Measurements from ENCODE around the gene SLC22A4. TPM values are rescaled to one million over a fixed set of nuclear protein-coding genes. Genes with fewer than 3 reads are reported as not detected.

The SLC22A4 gene
- total RNA-seq (1.4 and 2.5 TPM in 2 replicates), polyA plus RNA-seq (3.3 and 4.9 TPM in 2 replicates)

GRCh38 chr5:132293992-132294727, at the start of gene SLC22A4:
SLC22A4 (plus strand) TSS chr5:132294394; CDS start chr5:132294617, 223 bp downstream.
- peak; percentile 95 for DNase-seq (ENCODE audit: low spot score)
- Histone ChIP-seq H4K20me1 (ENCODE audit: insufficient read depth, poor library complexity, severe bottlenecking) (no peaks in the 10 kb centered on the region), H3K79me2 (peaks cover 9% of the 10 kb centered on the region), H3K9me3 (ENCODE audit: low read depth) (no peaks in the 10 kb centered on the region), H3K4me1 (ENCODE audit: insufficient read depth) (peaks cover 9% of the 10 kb centered on the region), H3K4me2 (peak within 1 kb of the TSS; percentile 94), H2AFZ (peak within 1 kb of the TSS; percentile 87), H3K27me3 (no peaks in the 10 kb centered on the region), H3K27ac (peak within 1 kb of the TSS; percentile 98), H3K36me3 (replicated peaks; ENCODE audit: insufficient read depth, low read depth) (no peaks in the 10 kb centered on the region), H3K9me2 (replicated peaks; ENCODE audit: insufficient read depth) (no peaks in the 10 kb centered on the region), H3K4me3 (peak within 1 kb of the TSS; percentile 42)
- TF ChIP-seq CTCF (IDR thresholded peaks at IDR 0.05; ENCODE audit: poor library complexity), result no peak
- no peak for TF ChIP-seq EZH2 (IDR thresholded peaks at IDR 0.05; ENCODE audit: borderline replicate concordance)
- TF ChIP-seq EZH2phosphoT487 (IDR thresholded peaks at IDR 0.05; ENCODE audit: low read depth, severe bottlenecking, unreplicated experiment), result no peak
- WGBS (ENCODE audit: low lambda C conversion rate, missing lambda C conversion rate), result 1% methylated on average over 58 of the region's 63 CpGs

- no peaks in the 10 kb centered on the region for H3K9me3 ChIP-seq (ENCODE audit: low read depth)
- 52% methylated on average over 1 of the region's 1 CpG for WGBS (ENCODE audit: low lambda C conversion rate, missing lambda C conversion rate)
- no peak overlapping the region for H3K27ac ChIP-seq
Measured at GRCh38 chr5:132245593-132245992, 48.6 kb upstream of the SLC22A4 start.

GRCh38 chr5:132246806-132247205, 47.4 kb upstream of the SLC22A4 start:
- no peaks in the 10 kb centered on the region for H4K20me1 ChIP-seq (ENCODE audit: insufficient read depth, poor library complexity, severe bottlenecking)
- no peaks in the 10 kb centered on the region for H3K36me3 ChIP-seq (replicated peaks; ENCODE audit: insufficient read depth, low read depth)
- TF ChIP-seq CTCF (IDR thresholded peaks at IDR 0.05; ENCODE audit: poor library complexity) (no peak), EZH2 (IDR thresholded peaks at IDR 0.05; ENCODE audit: borderline replicate concordance) (no peak), EZH2phosphoT487 (IDR thresholded peaks at IDR 0.05; ENCODE audit: low read depth, severe bottlenecking, unreplicated experiment) (no peak)
- no peaks in the 10 kb centered on the region for H3K9me2 ChIP-seq (replicated peaks; ENCODE audit: insufficient read depth)
- H3K4me3 ChIP-seq, result no peak overlapping the region
- H3K4me1 ChIP-seq (ENCODE audit: insufficient read depth), result no peaks in the 10 kb centered on the region
- DNase-seq (ENCODE audit: low spot score), result no peak
- no peaks in the 10 kb centered on the region for H3K9me3 ChIP-seq (ENCODE audit: low read depth)
- no peak overlapping the region for H3K27ac ChIP-seq
- no peaks in the 10 kb centered on the region for H3K79me2 ChIP-seq
- no peaks in the 10 kb centered on the region for H3K27me3 ChIP-seq
- no peak overlapping the region for H2AFZ ChIP-seq
- H3K4me2 ChIP-seq, result no peak overlapping the region

More at GRCh38 chr5:132245593-132245992, 48.6 kb upstream of the SLC22A4 start:
- Histone ChIP-seq H4K20me1 (ENCODE audit: insufficient read depth, poor library complexity, severe bottlenecking) (no peaks in the 10 kb centered on the region), H3K4me1 (ENCODE audit: insufficient read depth) (no peaks in the 10 kb centered on the region), H3K27me3 (no peaks in the 10 kb centered on the region), H3K4me3 (no peak overlapping the region), H3K36me3 (replicated peaks; ENCODE audit: insufficient read depth, low read depth) (no peaks in the 10 kb centered on the region), H2AFZ (no peak overlapping the region), H3K9me2 (replicated peaks; ENCODE audit: insufficient read depth) (no peaks in the 10 kb centered on the region), H3K79me2 (no peaks in the 10 kb centered on the region), H3K4me2 (no peak overlapping the region)
- DNase-seq (ENCODE audit: low spot score), result no peak
- TF ChIP-seq EZH2 (IDR thresholded peaks at IDR 0.05; ENCODE audit: borderline replicate concordance) (no peak), CTCF (IDR thresholded peaks at IDR 0.05; ENCODE audit: poor library complexity) (no peak), EZH2phosphoT487 (IDR thresholded peaks at IDR 0.05; ENCODE audit: low read depth, severe bottlenecking, unreplicated experiment) (no peak)

All from hepatocyte (in vitro differentiated cells).